ENCODE results near the gene PCNX1.

The PCNX1 gene

DNA sequence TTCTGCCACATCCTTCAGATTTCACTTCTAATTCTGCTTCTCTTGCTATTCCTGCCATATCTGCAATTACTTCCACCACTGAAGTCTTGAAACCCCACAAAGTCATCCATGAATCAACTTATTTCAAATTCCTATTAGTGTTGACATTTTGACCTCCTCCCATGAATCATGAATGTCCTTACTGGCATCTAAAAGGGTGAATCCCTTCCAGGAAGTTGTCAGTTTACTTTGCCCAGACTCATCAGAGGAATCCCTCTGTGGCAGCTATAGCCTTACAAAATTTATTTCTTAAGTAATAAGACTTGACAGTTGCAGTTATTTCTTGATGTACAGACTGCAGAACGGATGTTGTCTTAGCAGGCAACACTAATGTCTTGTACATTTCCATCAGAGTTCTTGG is 162.9 kb downstream of the PCNX1 start:
- DNase-seq (ENCODE audit: low read depth in 1 of 2, low spot score in 1 of 2) = no peak

DNA sequence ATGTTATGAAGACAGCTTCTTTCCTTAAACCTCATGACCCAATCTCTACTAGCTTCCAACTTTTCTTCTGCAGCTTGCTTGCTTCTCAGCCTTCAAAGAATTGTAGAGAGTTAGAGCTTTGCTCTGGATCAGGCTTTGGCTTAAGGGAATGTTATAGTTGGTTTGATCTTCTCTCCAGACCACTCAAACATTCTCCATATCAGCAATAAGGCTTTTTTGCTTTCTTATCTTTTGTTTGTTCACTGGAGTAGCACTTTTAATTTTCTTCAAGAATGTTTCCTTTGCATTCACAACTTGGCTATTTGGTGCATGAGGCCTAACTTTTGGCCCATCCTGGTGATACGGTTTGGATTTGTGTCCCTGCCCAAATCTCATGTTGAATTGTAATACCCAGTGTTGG is 163.8 kb downstream of the PCNX1 start:
- DNase-seq (ENCODE audit: low read depth in 1 of 2, low spot score in 1 of 2) = no peak

DNA sequence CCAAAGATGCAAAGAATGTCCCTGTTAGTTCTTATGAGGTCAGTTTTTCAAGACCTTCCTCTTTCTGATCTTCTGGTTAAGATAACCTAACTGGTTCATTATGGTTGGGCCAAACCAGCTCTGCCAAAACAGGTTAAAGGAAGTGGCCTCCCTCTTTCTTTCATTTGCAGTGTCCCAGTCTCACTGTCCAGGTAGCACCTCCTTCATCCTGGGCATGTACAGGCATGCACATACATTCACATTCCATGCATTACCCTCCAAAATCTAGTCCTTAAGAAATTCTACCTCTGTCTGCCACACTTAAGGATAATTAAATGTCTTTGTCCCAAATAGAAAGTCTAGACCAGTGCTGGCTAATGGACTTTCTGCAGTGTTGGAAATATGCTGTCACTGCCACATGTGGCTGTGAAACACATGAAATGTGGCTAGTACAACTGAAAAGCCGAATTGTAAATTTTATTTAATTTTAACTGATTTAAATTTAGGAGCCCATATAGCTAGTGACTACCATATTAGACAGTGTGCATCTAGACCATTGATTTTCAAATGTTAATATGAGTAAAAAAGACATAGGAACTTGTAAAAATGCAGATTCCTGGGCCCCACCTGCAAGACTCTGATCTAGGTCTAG is 169.3 kb downstream of the PCNX1 start:
- DNase-seq (ENCODE audit: low read depth in 1 of 2, low spot score in 1 of 2) = no peak

DNA sequence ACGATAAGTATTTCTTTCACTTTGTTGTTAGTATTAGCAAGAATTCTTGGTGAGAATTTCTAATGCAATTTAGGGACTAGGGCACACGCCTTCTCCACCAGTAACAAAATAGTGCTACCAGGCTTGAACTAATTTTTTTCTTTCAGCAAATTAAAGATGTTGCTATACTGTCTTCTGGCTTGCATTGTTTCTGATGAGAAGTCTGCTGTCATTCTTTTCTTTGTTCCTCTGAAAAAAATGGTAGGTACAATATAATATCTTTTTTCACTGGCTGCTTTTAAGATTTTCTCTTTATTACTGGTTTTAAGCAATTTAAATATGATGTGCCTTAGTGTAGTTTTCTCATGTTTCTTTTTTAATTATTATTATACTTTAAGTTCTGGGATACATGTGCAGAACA is 171.2 kb downstream of the PCNX1 start:
- DNase-seq (ENCODE audit: low read depth in 1 of 2, low spot score in 1 of 2) = no peak

DNA sequence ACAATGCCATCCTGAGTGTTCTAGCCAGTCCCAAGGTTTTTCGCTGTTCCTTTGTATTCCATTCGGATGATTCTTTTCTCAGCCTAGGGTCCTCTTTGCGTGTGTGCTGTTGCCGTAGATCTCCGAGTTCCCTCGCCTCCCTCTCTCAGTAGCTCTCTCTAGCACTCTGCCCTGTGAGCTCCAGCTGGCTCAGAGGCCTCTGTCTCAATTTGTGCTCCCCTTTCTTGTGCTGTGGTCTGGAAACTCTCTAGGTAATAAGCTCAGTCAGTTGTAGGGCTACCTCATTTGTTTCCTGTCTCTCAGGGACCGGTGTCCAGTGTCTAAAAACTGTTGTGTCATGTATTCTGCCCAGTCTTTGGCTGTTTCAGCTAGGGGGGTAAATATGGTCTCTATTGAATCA is 179.3 kb downstream of the PCNX1 start:
- no peak for DNase-seq (ENCODE audit: low read depth in 1 of 2, low spot score in 1 of 2)

DNA sequence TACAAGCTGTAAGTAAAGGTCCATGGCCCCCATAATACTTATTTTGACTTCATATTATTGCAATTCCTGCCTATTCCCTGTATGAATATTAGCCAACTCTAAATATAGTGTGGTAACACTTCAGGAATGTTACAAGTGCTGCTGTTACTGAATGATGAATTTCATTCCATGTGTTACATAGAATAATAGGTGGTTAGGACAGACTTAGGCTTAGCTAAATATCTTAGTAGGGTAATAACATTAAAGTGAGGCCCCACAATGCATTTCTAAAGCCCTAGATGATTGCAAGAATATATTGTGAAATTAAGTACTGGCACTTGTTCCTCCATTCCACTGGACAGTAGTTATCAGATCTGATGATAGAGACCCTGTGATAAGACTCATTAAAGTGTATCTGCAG is 182.7 kb downstream of the PCNX1 start:
- no peak for DNase-seq (ENCODE audit: low read depth in 1 of 2, low spot score in 1 of 2)

DNA sequence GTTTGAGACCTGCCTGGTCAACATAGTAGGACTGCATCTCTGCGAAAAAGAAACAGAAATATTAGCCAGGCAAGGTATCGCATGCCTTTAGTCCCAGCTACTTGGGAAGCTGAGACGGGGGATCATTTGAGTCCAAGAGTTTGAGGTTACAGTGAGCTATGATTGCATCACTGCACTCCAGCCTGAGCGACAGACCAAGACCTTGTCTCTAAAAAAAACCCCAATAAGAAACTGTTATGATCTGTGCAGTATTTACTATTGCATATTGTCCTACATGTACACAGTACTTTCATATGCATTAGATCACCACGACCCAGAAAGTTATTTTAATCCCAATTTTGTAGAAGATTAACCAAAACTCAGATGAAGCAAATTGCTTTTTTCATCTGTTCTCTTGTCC is 187.5 kb downstream of the PCNX1 start:
- DNase-seq (ENCODE audit: low read depth in 1 of 2, low spot score in 1 of 2) = no peak

DNA sequence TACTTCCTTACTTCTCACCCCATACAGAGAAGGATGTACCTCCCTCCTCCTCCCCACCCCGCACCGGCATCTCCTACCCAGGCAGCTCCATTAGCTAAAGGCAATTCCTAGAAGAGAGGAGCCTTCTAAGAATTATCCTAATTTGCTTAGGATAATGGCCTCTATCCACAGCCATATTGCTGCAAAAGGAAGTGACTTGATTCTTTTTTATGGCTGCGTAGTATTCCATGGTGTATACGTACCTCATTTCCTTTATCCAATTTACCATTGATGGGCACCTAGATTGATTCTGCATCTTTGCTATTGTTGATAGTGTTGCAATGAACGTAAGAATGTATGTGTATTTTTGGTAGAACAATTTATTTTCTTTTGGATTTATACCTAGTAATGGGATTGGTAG is 189.7 kb downstream of the PCNX1 start:
- DNase-seq (ENCODE audit: low read depth in 1 of 2, low spot score in 1 of 2) = no peak

DNA sequence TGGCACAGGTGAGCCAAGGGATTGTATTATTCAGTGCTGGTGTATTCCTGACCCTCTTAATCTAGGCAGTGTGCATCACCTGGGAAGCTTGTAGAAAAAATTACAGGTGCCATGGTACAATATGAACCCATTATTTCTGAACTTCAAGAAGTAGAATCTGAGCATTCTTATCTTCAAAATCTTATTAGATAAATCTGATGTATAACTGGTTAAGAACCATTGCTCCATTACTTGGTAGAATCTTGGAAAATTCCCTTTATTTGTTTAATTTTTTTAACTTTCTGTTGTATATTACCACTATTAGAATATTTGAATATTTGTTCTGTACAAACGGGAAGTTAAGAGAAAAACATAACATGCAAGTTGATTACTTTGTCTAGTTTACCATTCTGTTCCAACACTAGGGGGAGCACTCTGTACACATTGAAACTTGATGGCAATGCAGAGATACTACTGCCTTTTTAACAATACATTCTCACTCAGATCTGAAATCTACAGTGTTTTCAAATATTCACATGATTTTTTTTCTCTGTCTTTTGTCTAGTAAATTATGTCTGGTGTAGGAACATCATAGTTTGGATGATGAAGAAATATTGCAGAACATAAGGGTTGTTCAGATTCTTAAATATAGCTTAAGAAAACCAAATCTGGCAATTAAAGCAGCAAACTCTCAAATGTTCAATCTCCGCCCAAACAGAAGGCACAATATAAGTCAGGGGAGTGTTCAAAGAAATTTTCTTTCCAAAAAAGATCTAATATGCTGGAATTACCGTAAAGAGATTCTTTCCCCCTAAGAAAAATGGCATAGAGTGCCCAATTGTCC is 196.6 kb downstream of the PCNX1 start:
- no peak for DNase-seq (ENCODE audit: low read depth in 1 of 2, low spot score in 1 of 2)

DNA sequence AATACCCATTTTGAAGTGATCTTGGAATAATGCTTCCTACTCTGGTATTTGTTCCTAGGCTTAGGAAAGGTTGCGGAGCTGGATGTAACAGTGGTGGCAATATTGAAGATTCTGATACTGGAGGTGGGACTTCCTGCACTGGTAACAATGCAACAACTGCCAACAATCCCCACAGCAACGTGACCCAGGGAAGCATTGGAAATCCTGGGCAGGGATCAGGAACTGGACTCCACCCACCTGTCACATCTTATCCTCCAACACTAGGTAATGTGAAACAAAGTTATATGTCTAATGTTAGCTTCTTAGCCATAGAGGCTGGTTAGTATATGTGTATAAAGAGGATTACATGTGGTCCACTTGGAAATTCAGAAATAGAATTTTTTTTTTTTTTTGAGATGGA is 197.9 kb downstream of the PCNX1 start:
- no peak for DNase-seq (ENCODE audit: low read depth in 1 of 2, low spot score in 1 of 2)

DNA sequence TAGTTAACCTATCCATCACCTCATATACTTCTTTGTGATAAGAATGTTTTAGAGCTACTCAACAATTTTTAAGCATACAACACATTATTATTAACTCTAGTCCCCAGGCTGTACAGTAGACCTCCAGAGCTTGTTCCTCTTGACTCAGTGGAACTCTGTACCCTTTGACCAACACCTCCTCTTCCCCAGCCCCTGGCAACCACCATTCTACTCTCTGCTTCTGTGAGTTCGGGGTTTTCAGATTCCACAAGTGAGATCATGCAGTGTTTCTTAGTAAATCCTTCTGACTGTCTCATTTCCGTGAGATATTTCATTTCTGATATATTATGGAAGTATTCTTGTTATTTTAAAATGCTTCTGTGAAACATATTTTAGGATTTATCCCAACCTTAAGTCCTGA is 200.7 kb downstream of the PCNX1 start:
- no peak for DNase-seq (ENCODE audit: low read depth in 1 of 2, low spot score in 1 of 2)

DNA sequence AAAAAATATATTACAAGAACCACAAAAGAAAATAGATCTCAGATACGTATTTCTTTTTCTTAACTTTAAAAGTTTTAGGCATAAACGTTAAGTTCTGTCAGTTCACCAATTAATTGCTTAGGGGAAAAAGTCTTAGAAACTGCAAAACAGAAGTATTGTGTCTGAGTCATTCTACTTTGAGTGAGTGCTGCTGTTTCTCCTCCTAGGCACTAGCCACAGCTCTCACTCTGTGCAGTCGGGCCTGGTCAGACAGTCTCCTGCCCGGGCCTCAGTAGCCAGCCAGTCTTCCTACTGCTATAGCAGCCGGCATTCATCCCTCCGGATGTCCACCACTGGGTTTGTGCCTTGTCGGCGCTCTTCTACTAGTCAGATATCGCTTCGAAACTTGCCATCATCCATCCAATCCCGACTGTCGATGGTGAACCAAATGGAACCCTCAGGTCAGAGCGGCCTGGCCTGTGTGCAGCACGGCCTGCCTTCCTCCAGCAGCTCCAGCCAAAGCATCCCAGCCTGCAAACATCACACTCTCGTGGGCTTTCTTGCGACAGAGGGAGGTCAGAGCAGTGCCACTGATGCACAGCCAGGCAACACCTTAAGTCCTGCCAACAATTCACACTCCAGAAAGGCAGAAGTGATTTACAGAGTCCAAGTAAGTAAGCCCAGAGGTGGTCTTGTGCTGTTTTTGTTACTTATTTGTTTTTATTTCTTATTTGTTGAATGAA is 201.3 kb downstream of the PCNX1 start:
- DNase-seq (ENCODE audit: low read depth in 1 of 2, low spot score in 1 of 2) = no peak

DNA sequence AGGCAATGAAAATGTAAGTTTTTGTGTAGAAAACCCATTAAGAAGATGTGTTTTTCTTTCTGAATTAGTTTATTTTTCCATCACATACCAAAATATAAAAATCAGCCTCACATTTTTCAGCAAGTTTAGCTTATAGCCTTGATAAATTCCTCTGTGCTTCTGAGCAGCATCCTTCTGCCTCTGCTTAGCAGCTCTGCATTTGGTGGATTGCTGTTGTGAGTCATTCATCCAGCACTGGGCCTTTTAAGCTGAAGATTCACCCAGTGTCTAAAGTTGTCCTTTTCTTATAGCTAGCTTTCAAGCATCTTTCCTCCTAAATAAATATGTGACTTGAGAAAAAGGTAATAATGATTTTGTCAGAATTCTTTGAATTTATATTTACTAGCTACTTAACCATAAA is 206.1 kb downstream of the PCNX1 start:
- DNase-seq (ENCODE audit: low read depth in 1 of 2, low spot score in 1 of 2) = no peak

DNA sequence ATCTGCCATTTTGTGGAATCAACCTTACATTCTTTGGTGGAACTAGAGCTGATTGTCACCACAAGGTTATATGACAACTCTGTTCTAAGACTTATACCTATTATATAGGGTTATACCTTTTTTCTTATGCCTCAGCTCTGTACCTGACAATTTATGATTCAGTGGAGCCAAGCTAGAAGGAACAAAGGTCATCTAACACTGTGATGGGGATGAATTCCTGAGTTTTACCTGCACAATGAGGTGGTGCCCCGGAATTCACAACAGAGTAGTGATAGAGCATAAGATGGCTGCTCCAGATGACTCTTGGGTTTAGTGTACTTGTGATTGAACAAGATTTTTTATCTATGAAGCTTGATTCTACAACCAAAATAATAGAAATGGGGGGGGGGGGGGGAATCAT is 207.3 kb downstream of the PCNX1 start:
- DNase-seq (ENCODE audit: low read depth in 1 of 2, low spot score in 1 of 2) = no peak

DNA sequence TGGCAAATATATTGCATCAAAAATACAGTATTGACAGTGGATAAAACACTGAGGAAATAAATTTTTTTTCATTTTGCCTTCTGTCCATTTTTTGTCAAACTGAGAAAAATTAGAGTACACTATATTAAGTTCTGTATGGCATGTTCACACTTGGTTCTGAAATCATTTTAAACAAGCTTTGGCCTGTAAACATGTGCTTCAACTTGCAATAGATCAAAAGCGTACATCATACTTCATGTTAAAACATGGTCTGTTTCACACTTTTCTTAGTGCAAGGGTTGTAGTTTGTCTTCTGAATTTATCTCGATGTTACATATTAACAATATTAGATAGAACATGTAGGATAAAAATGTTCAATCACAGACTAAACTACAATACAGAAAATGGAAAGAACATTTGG is 208.0 kb downstream of the PCNX1 start:
- DNase-seq (ENCODE audit: low read depth in 1 of 2, low spot score in 1 of 2) = no peak

DNA sequence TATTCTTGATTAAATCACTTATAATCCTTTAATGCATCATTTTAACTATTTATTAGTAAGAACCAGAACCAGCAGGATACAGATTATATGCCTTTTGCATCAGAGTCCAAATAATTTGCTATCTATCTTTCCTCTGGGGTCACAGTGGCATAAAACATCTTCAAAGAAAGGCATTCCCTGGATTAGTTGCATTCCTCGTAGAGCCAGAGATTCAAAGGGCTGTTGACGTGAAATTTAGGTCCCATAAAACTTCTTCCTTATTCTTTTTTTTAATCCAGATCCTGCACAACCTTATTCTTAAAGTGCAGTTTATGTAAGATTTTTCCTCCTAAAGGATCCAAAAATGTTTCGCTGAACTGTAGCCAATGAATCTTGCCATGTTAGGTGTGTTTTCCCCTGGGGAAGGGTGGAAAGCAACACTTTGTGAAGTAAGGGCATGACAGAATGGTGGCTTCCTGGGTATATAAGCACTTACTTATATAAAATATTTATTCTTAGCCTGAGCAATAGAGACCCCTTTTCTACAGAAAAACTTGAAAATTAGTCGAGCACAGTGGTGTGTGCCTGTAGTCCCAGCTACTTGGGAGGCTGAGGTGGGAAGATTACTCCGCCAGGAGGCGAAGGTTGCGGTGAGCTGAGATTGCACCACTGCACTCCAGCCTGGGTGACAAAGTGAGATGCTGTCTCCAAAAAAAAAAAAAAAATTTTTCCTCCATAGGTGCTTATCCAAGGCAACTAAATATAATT is 208.7 kb downstream of the PCNX1 start:
- no peak for DNase-seq (ENCODE audit: low read depth in 1 of 2, low spot score in 1 of 2)

DNA sequence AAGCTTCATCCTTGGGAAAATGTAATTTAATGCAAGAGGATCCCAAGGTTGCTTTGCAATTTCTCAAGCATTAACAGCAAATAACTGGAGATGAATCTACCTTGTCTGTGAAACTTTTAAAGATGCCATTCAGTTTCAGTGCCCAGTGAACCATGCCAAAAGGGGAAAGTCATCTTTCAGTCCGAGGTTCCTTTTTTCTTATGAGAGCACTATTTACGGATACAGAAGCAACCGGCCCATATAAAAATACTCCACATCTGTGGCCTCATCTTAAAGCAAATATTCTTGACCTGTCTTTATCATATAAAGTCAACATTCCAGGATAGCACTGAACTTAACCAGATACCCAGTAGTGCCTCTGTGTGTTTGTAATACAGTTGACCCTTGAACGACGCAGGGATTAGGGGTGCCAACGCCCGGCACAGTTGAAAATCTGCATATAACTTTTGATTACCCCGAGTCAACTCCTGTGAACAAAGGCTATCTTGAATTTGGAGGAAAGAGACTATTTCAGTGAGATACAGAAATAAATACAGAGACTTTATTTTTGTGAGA is 209.4 kb downstream of the PCNX1 start:
- no peak for DNase-seq (ENCODE audit: low read depth in 1 of 2, low spot score in 1 of 2)

DNA sequence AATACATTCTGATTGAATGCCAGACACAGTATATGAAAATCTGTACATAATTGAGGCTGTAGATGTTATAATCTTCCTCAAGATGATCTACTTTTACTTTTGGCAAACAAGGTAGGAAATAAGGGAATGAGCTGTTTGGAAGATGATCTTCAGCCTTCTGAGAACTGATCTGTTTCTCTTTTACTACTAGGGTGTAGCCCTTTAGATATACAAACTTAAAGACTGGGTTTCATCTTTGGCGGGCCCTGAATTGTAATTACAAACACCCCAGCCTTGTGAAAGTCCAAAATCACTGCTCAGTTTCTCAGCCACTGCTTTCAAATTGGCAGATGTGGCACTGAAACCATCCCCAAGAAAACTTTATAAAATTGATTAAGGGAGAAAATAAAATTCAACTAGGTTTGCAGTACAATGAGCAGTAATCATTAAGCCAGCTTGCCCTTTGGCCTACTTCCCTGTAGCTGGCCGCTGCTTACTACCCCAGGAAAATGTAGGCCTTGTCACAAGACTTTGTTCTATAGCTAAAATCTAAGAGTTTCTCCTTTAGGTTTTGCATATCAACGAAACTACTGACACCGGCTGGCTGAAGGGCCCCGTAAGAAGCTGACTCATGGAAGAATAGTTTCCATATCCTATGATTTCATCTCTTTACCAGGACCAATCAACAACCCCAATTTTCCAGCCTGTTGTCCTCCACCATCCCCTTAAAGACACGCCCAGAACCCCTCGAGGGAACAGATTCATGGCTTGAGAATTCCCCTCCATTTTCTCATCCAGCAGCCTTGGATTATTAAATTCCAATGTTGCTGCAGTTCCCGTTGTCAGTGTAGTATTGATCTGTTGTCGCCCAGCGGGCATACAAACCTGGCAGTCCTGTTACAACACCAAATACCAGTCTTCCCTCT is 210.8 kb downstream of the PCNX1 start:
- DNase-seq (ENCODE audit: low read depth in 1 of 2, low spot score in 1 of 2) = no peak

DNA sequence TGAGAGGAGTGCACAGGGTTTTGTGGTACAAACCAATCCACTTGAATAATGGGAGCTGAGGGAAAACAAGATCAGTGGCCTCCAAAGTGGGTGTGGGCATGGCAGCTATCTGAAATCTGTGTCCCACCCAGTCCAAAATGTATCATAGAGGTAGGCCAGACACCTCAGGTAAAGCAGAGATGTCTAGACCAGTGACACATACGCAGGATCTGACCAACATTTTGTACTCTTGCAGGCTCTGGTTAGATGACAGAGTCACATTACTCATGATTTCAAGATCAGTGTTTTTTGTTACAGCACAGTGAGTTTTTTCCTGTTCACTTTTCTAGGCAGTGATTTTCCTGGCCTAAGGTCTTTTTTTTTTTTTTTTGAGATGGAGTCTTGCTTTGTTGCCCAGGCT is 211.8 kb downstream of the PCNX1 start:
- DNase-seq (ENCODE audit: low read depth in 1 of 2, low spot score in 1 of 2) = no peak

DNA sequence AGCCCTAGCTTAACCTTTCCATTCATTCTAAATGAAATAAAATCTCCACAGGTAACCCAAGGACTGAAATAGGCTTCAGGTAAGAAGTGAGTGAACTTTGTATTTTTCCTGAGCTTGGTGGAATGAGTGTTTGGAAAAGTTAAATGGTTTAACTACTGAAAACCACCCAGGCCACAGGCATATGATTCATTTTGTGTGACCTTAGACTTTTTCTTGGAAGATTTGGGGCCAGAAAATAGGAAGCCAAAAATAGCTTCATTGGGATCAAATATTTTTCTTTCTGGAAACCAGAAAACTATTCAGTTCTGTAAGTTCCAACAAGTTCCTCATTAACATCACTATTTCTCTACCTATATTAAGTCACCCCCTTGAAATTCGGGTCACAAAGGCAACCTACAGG is 212.6 kb downstream of the PCNX1 start:
- DNase-seq (ENCODE audit: low read depth in 1 of 2, low spot score in 1 of 2) = no peak
